K562 (cell line): Measurements from ENCODE around the gene RTBDN. TPM values are rescaled to one million over a fixed set of nuclear protein-coding genes. Genes with fewer than 3 reads are reported as not detected.

ENCODE experiments used
- ATAC-seq: fragments of 200-7000 bp; cut with Tn5 transposase; 3 replicates; pipeline ENCODE4 v1.9.1; 2020; ENCODE audit warnings: moderate library complexity
- BruUV-seq: library from RNA; stranded (reverse); fragments of 400-500 nt; replicated peaks from 2 replicates; lab custom pipeline; 2021; lab: Mats Ljungman, UMichigan
- CTCF ChIA-PET: fragments of 300-600 bp; formaldehyde crosslinking; extraction: SDS; loops from one replicate; lab custom pipeline; 2021; ENCODE audit warnings: low intra/inter-chr PET ratio; lab: Yijun Ruan, JAX
- POLR2A ChIA-PET: fragments of 300-600, 350-650 bp; sonication (Branson Sonifier 250); formaldehyde crosslinking; extraction: SDS; loops from one replicate; lab custom pipeline; 2021; ENCODE audit warnings: antibody characterized with exemption, inconsistent platforms; lab: Yijun Ruan, JAX
- DNase-seq, 4 experiments: peaks; one replicate each; pipeline versions ENCODE4 v3.0.0 to v3.0.0-alpha.2; 2011 to 2018; ENCODE audit warnings: low spot score in 3 of 4, mixed read lengths in 3 of 4; ENCODE audit errors: extremely low read depth in 1 of 4
- FAIRE-seq: peaks from 2 replicates; lab custom pipeline; 2011; peaks lifted over from hg19 to GRCh38; lab: Jason Lieb, UNC
- H2AFZ ChIP-seq: 2 replicates; pipeline ENCODE4 v1.6.0; 2011; ENCODE audit warnings: low read depth, low read length, control low read depth, inconsistent platforms
- H3K27ac ChIP-seq: fragments of 200-600 bp; 3 replicates; pipeline ENCODE4 v1.8.0; 2011; ENCODE audit warnings: low read depth, mild to moderate bottlenecking, control low read depth, inconsistent platforms, low read length, moderate library complexity, mixed read lengths; ENCODE audit errors: extremely low read depth
- H3K27me3 ChIP-seq, 2 experiments: fragments of 300-600 bp in 1 of 2; 2 replicates in 1 of 2; 3 replicates in 1 of 2; pipeline versions ENCODE4 v1.6.0 to v1.8.0; 2011; ENCODE audit warnings: inconsistent platforms in 2 of 2, low read length in 2 of 2, mild to moderate bottlenecking in 1 of 2, mixed read lengths in 1 of 2, moderate library complexity in 1 of 2; ENCODE audit not compliant: control insufficient read depth in 2 of 2, insufficient read depth in 2 of 2
- H3K36me3 ChIP-seq: fragments of 300-600 bp; 3 replicates; pipeline ENCODE4 v1.8.0; 2011; ENCODE audit warnings: mild to moderate bottlenecking, low read length, inconsistent platforms; ENCODE audit not compliant: control insufficient read depth, insufficient read depth
- H3K4me1 ChIP-seq, 2 experiments: fragments of 200-600 bp in 1 of 2; replicated peaks in 1 of 2; 2 replicates in 1 of 2; 3 replicates in 1 of 2; pipeline versions ENCODE4 v1.5.1 to v1.8.0; 2011; ENCODE audit warnings: inconsistent platforms in 2 of 2, low read length in 2 of 2, mild to moderate bottlenecking in 1 of 2, mixed read lengths in 1 of 2, moderate library complexity in 1 of 2; ENCODE audit not compliant: control insufficient read depth in 2 of 2, insufficient read depth in 2 of 2
- H3K4me2 ChIP-seq: 2 replicates; pipeline ENCODE4 v1.6.1; 2011; ENCODE audit warnings: low read length, control low read depth, inconsistent platforms, mixed read lengths; ENCODE audit not compliant: insufficient read depth
- H3K4me3 ChIP-seq: fragments of 200-600 bp; sonication (generic), shearing (Covaris generic); 2 replicates; pipeline ENCODE4 v1.5.1; 2016; ENCODE audit warnings: control low read depth, inconsistent platforms
- H3K79me2 ChIP-seq: fragments of 200-600 bp; 3 replicates; pipeline ENCODE4 v1.8.0; 2011; ENCODE audit warnings: low read length, inconsistent platforms; ENCODE audit not compliant: control insufficient read depth, insufficient read depth
- H3K9ac ChIP-seq, 2 experiments: 2 replicates each; pipeline versions ENCODE4 v1.6.0 to v1.6.1; 2011; ENCODE audit warnings: low read depth in 2 of 2, low read length in 2 of 2, control low read depth in 1 of 2, inconsistent platforms in 1 of 2, mild to moderate bottlenecking in 1 of 2, mixed read lengths in 1 of 2; ENCODE audit not compliant: insufficient read depth in 1 of 2
- H3K9me1 ChIP-seq: one replicate; pipeline ENCODE4 v1.6.0; 2011; ENCODE audit warnings: inconsistent platforms, mild to moderate bottlenecking, low read length, moderate library complexity; ENCODE audit not compliant: control insufficient read depth, insufficient read depth
- H3K9me3 ChIP-seq: replicated peaks from 2 replicates; pipeline ENCODE4 v1.5.1; 2011; ENCODE audit warnings: low read depth, low read length, inconsistent platforms; ENCODE audit not compliant: control insufficient read depth, insufficient read depth
- H4K20me1 ChIP-seq: replicated peaks from 2 replicates; pipeline ENCODE4 v1.6.1; 2011; ENCODE audit warnings: low read length, inconsistent platforms, mixed read lengths; ENCODE audit not compliant: control insufficient read depth, insufficient read depth
- BRF1 ChIP-seq: IDR thresholded peaks from 3 replicates; pipeline ENCODE4 v1.6.1; 2011; ENCODE audit warnings: borderline replicate concordance, mild to moderate bottlenecking; ENCODE audit not compliant: insufficient read length; ENCODE audit errors: extremely low read depth
- CEBPG ChIP-seq, 3 experiments: fragments of 200-800 bp in 1 of 3; sonication (Bioruptor generic) in 1 of 3; sonication (generic) in 1 of 3; formaldehyde crosslinking in 1 of 3; IDR thresholded peaks in 2 of 3; conservative IDR thresholded peaks in 1 of 3; 2 replicates each; pipeline versions ENCODE4 v1.6.1 to v1.8.0; 2016 to 2022; ENCODE audit warnings: missing compliant biosample characterization in 2 of 3, missing genetic modification characterization in 2 of 3, mild to moderate bottlenecking in 1 of 3, missing genetic modification reagents in 1 of 3
- CTBP1 ChIP-seq: fragments of 450-650 bp; IDR thresholded peaks from 2 replicates; pipeline ENCODE4 v1.6.1; 2016; ENCODE audit warnings: borderline replicate concordance
- ELF4 ChIP-seq: fragments of 450-650 bp; formaldehyde crosslinking; IDR thresholded peaks from 2 replicates; pipeline ENCODE4 v1.4.0; 2022; ENCODE audit warnings: missing genetic modification characterization
- FOXK2 ChIP-seq, 2 experiments: fragments of 450-650 bp; IDR thresholded peaks in 1 of 2; conservative IDR thresholded peaks in 1 of 2; 2 replicates each; pipeline ENCODE4 v1.6.1; 2016; ENCODE audit warnings: low read depth in 2 of 2, mild to moderate bottlenecking in 1 of 2
- GTF2B ChIP-seq: IDR thresholded peaks from 2 replicates; pipeline ENCODE4 v1.6.1; 2011; ENCODE audit not compliant: insufficient read length; ENCODE audit errors: extremely low read depth
- GTF3C2 ChIP-seq: IDR thresholded peaks from 3 replicates; pipeline ENCODE4 v1.6.1; 2011; ENCODE audit warnings: borderline replicate concordance, mild to moderate bottlenecking, moderate library complexity; ENCODE audit not compliant: insufficient read length; ENCODE audit errors: extremely low read depth
- MBD2 ChIP-seq: sonication (generic); IDR thresholded peaks from 2 replicates; pipeline ENCODE4 v1.6.1; 2016; ENCODE audit warnings: low read depth, borderline replicate concordance
- MCM3 ChIP-seq: fragments of 450-650 bp; IDR thresholded peaks from 2 replicates; pipeline ENCODE4 v1.6.1; 2016
- MEF2A ChIP-seq: IDR thresholded peaks from 2 replicates; pipeline ENCODE4 v1.6.1; 2011; ENCODE audit warnings: low read depth, mild to moderate bottlenecking, low read length, moderate library complexity; ENCODE audit not compliant: control insufficient read depth
- MTA3 ChIP-seq: fragments of 450-650 bp; formaldehyde crosslinking; IDR thresholded peaks from 2 replicates; pipeline ENCODE4 v1.6.1; 2017; ENCODE audit warnings: mild to moderate bottlenecking, borderline replicate concordance
- PCBP1 ChIP-seq: fragments of 200-400 bp; formaldehyde crosslinking; IDR thresholded peaks from 2 replicates; pipeline ENCODE4 v1.6.1; 2018; ENCODE audit warnings: mild to moderate bottlenecking, low read depth, low read length; ENCODE audit not compliant: poor library complexity, severe bottlenecking
- POLR2AphosphoS5 ChIP-seq: IDR thresholded peaks from 2 replicates; pipeline ENCODE4 v1.6.1; 2011; ENCODE audit warnings: mild to moderate bottlenecking, low read depth, low read length, moderate library complexity; ENCODE audit not compliant: control insufficient read depth, insufficient read depth
- SMAD1 ChIP-seq: fragments of 150-350 bp; IDR thresholded peaks from 2 replicates; pipeline ENCODE4 v1.6.1; 2014; ENCODE audit warnings: low read length, low read depth; ENCODE audit not compliant: partially characterized antibody
- TSC22D4 ChIP-seq: fragments of 450-650 bp; IDR thresholded peaks from 2 replicates; pipeline ENCODE4 v1.6.1; 2016; ENCODE audit warnings: missing genetic modification characterization, missing biosample characterization, control low read depth
- ZBTB17 ChIP-seq: fragments of 450-650 bp; formaldehyde crosslinking; IDR thresholded peaks from 2 replicates; pipeline ENCODE4 v1.4.0; 2020; ENCODE audit warnings: mild to moderate bottlenecking
- ZNF133 ChIP-seq: fragments of 250-450 bp; sonication (Bioruptor Pico); IDR thresholded peaks from 2 replicates; pipeline ENCODE4 v1.4.0; 2020; ENCODE audit warnings: mild to moderate bottlenecking
- ZNF384 ChIP-seq: IDR thresholded peaks from 2 replicates; pipeline ENCODE4 v1.6.1; 2012; ENCODE audit warnings: low read depth, low read length, improper control_type of control experiment
- ZNF586 ChIP-seq: fragments of 450-650 bp; formaldehyde crosslinking; conservative IDR thresholded peaks from 2 replicates; pipeline ENCODE4 v1.4.0; 2020; ENCODE audit warnings: mild to moderate bottlenecking, moderate library complexity
- ZNF668 ChIP-seq: fragments of 250-450 bp; sonication (Bioruptor Pico); IDR thresholded peaks from 2 replicates; pipeline ENCODE4 v1.8.0; 2022; ENCODE audit warnings: mild to moderate bottlenecking, inconsistent platforms
- WGBS: fragments of 100-300 bp; shearing (Covaris generic); methylation state at CpG from one replicate; pipeline ENCODE4 v1.1.6; 2016; ENCODE audit warnings: low coverage, mixed read lengths; ENCODE audit not compliant: insufficient coverage; ENCODE audit errors: missing lambda C conversion rate; 5-methylcytosine and 5-hydroxymethylcytosine counted together
- in situ Hi-C: fragments of 300-500 bp; cut with MboI; formaldehyde crosslinking; loops from 4 replicates; pipeline ENCODE4 v1.15.0; 2018; ENCODE audit warnings: inconsistent platforms, mixed read lengths
- intact Hi-C: fragments of 100-400 bp; cut with micrococcal nuclease; formaldehyde crosslinking; loops from 2 replicates; pipeline ENCODE4 v1.14.2; 2022
- polyA plus RNA-seq, 8 experiments: library from polyadenylated mRNA; depleted of rRNA in 4 of 8; stranded (reverse) in 5 of 8; unstranded in 3 of 8; fragments of >200 nt; fragmentation: Nextera tagmentation in 2 of 8; fragmentation: Illumina TruSeq in 1 of 8; extraction: Ambion mirVana in 2 of 8; extraction: Trizol in 1 of 8; gene quantifications; 2 replicates each; pipeline versions ENCODE4 v1.2.1 to v1.2.3, GENCODE V29; 2011 to 2014; ENCODE audit warnings: inconsistent platforms in 1 of 8, missing spikeins in 1 of 8
- total RNA-seq, 7 experiments: library from RNA; depleted of rRNA in 6 of 7; stranded (reverse); fragments of >200 nt in 6 of 7; fragmentation: Illumina TruSeq in 2 of 7; extraction: Trizol in 2 of 7; gene quantifications; 2 replicates each; pipeline versions ENCODE4 v1.2.1 to v1.2.3, GENCODE V29; 2011 to 2021; ENCODE audit warnings: low replicate concordance in 1 of 7

RTBDN gene
- total and polyA plus RNA-seq, 9 of the 15 experiments (the other 6 are each of a cell fraction or from before 2014, with no cell fraction given): 0.20 to 2.3 (median 0.72) TPM; not detected in 1

DNA sequence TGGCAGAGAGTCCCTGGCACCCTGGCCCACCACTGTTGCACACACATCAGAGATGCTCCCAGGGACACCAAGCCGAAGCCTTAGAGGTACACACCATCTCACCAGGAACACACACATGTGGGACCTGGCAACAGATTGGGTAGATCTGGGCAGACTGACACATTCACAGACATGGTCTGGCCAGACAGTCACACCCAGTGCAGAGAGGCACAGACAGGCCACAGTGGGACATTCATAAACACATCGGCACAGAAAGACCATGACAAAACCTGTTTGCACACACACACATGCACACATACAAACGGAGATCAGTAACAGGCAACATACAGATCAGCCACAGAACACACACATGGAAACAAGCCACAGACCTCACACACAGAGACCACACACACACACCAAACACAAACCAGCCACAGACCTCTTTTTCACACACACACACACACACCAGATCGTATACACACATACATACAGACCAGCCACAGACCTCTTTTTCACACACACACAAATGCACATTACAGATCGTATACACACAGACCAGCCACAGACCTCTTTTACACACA, 49.4 kb downstream of the RTBDN start:
- H3K36me3 ChIP-seq: no peaks in the 10 kb centered on the region
- DNase-seq: no peak
- BruUV-seq: no TSS peak
- H3K4me3 ChIP-seq: no peak overlapping the region
- no peak for FAIRE-seq
- H3K4me2 ChIP-seq: peak overlapping the region; percentile 95
- intact Hi-C loops: no loop called here
- peak overlapping the region; percentile 82; the same call in 1 of the 2 replicates for H2AFZ ChIP-seq
- peaks cover 67 to 72% of the 10 kb centered on the region in 2 experiments for H3K4me1 ChIP-seq
- POLR2A ChIA-PET: no interaction called here
- no peaks in the 10 kb centered on the region for H3K9me3 ChIP-seq
- no peak for ATAC-seq
- H3K9me1 ChIP-seq: no peaks in the 10 kb centered on the region
- H3K27ac ChIP-seq: peak overlapping the region; percentile 97
- H3K9ac ChIP-seq: peak overlapping the region; percentile 7 to 73; a peak in 3 of 4 replicates
- 46% methylated on average over 5 of the region's 5 CpGs for WGBS
- peaks cover 4% of the 10 kb centered on the region; the same call in 1 of the 3 replicates for H3K79me2 ChIP-seq
- no peaks in the 10 kb centered on the region for H3K27me3 ChIP-seq
- in situ Hi-C loops: no loop called here
- CTCF ChIA-PET: no interaction called here
- H4K20me1 ChIP-seq: no peaks in the 10 kb centered on the region
- TF ChIP-seq BRF1: no peak
- no peak for TF ChIP-seq GTF2B
- TF ChIP-seq ZBTB17: peak; percentile 39; the same call in 1 of the 2 replicates
- TF ChIP-seq MBD2: no peak
- TF ChIP-seq CTBP1: no peak; the same call in none of the 2 replicates
- no peak for TF ChIP-seq SMAD1
- TF ChIP-seq ZNF384: no peak
- TF ChIP-seq ELF4 (CRISPR knock-in tag): peak; percentile 74
- TF ChIP-seq POLR2AphosphoS5: no peak
- no peak for TF ChIP-seq MCM3
- TF ChIP-seq ZNF668 (CRISPR knock-in tag): no peak
- no peak for TF ChIP-seq GTF3C2
- TF ChIP-seq MTA3: no peak
- TF ChIP-seq FOXK2 (conservative IDR thresholded peaks at IDR 0.05 in 1 of 2, IDR thresholded peaks at IDR 0.05 in 1 of 2; ENCODE audit: low read depth in 2 of 2): peak in 1 of 2 experiments; percentile 34; a peak in 1 of 4 replicates
- TF ChIP-seq ZNF586: no peak
- peak; percentile 83; the same call in 1 of the 2 replicates for TF ChIP-seq TSC22D4
- no peak for TF ChIP-seq MEF2A
- TF ChIP-seq CEBPG (CRISPR knock-in tag; IDR thresholded peaks at IDR 0.05): no peak; the same call in 1 of the 2 replicates
- TF ChIP-seq CEBPG (tag; conservative IDR thresholded peaks at IDR 0.05 in 1 of 2, IDR thresholded peaks at IDR 0.05 in 1 of 2): no peak
- TF ChIP-seq PCBP1: no peak
- TF ChIP-seq ZNF133 (CRISPR knock-in tag): no peak
